ENCODE data around the gene JAKMIP1. TPM values are rescaled to one million over a fixed set of nuclear protein-coding genes. Genes with fewer than 3 reads are reported as not detected.
A peak's percentile ranks its signal among the peaks of the same experiment; 100 is the strongest.

JAKMIP1 gene
- total and polyA plus RNA-seq, 2 of the 13 experiments (the other 11 are each of a cell fraction or from before 2014, with no cell fraction given) = not detected

- TF ChIP-seq CEBPZ (IDR thresholded peaks at IDR 0.05; ENCODE audit: low read length) = no peak
Observed at GRCh38 chr4:6116696-6117285, 83.6 kb downstream of the JAKMIP1 start (continued).

- WGBS (ENCODE audit: low lambda C conversion rate) = 51% methylated on average over 6 of the region's 23 CpGs
- no peak overlapping the region for H3K9ac ChIP-seq (ENCODE audit: insufficient read depth, low read depth, low read length)
- TF ChIP-seq KDM3A (CRISPR knock-in tag; IDR thresholded peaks at IDR 0.05; ENCODE audit: low read depth) = no peak
- TF ChIP-seq ZNF263 (CRISPR knock-in tag; IDR thresholded peaks at IDR 0.05) = 0 out of 2 replicates have a peak, but pooled peaks have one; percentile 23
- H3K79me2 ChIP-seq (ENCODE audit: insufficient read depth, low read length) = no peaks in the 10 kb centered on the region
- H3K4me1 ChIP-seq (ENCODE audit: insufficient read depth, low read length) = no peaks in the 10 kb centered on the region
- no TSS peak for BruUV-seq (replicated peaks)
- H2AFZ ChIP-seq (ENCODE audit: low read length) = no peak overlapping the region
- 0 out of 2 replicates have a peak, but pooled peaks cover 2% of the 10 kb centered on the region for H4K20me1 ChIP-seq (ENCODE audit: insufficient read depth, low read length)
- ChIA-PET CTCF (ENCODE audit: low intra/inter-chr PET ratio, low total read pairs) (no interaction called here), POLR2A (no interaction called here)
- H3K9me3 ChIP-seq (ENCODE audit: low read length) = no peaks in the 10 kb centered on the region
- intact Hi-C loops (cut with micrococcal nuclease; ENCODE audit: unreplicated experiment) (no loop called here), in situ Hi-C loops (cut with HindIII; ENCODE audit: extremely low pct_ligation_motif_present, low pct_unique_long_range_greater_than_20kb) (no loop called here)
- DNase-seq (ENCODE audit: low spot score) = no peak
- H3K4me2 ChIP-seq (ENCODE audit: low read depth, low read length) = no peak overlapping the region
- peaks cover 4 to 5% of the 10 kb centered on the region in 2 experiments; a peak in 2 of 5 replicates for H3K27me3 ChIP-seq (ENCODE audit: control insufficient read depth in 1 of 2, insufficient read depth in 2 of 2, low read length in 2 of 2)
- FAIRE-seq = no peak
- no peak overlapping the region for H3K4me3 ChIP-seq (replicated peaks in 1 of 3; ENCODE audit: insufficient read depth in 1 of 3, low read depth in 2 of 3, low read length in 3 of 3)
- no peak overlapping the region for H3K27ac ChIP-seq (ENCODE audit: extremely low read length, insufficient read depth, low read length)
- no peaks in the 10 kb centered on the region for H3K36me3 ChIP-seq (replicated peaks in 1 of 2; ENCODE audit: control insufficient read depth in 1 of 2, insufficient read depth in 2 of 2, low read length in 2 of 2)
- no peak for ATAC-seq
Observed at GRCh38 chr4:6115746-6116586, 84.4 kb downstream of the JAKMIP1 start.
